NCI-H748 treated with DMSO at 0.1 percent for 48 hours (cell line): ENCODE data around the gene GRID1.
"Not testable (repeated sequence)": the region's sequence is repeated elsewhere in the genome, so short reads cannot be mapped to it uniquely, and the experiment has no call there.

Experiments
- DNase-seq: peaks from one replicate; lab custom pipeline; 2025; lab: John Stamatoyannopoulos, UW

GRID1 gene

GRCh38 chr10:86138551-86139065 is 228.0 kb downstream of the GRID1 start:
- no peak for DNase-seq

- no peak for DNase-seq
Observed at GRCh38 chr10:86137561-86137960, 229.0 kb downstream of the GRID1 start.

- DNase-seq: no peak
Observed at GRCh38 chr10:86136934-86137333, 229.7 kb downstream of the GRID1 start.

- no peak for DNase-seq
Observed at GRCh38 chr10:86135191-86135590, 231.4 kb downstream of the GRID1 start.

GRCh38 chr10:86130737-86131475 is 235.7 kb downstream of the GRID1 start:
- DNase-seq: no peak

- DNase-seq: no peak
Observed at GRCh38 chr10:86130041-86130440, 236.6 kb downstream of the GRID1 start.

- no peak for DNase-seq
Observed at GRCh38 chr10:86128360-86128759, 238.2 kb downstream of the GRID1 start.

- DNase-seq: no peak
Observed at GRCh38 chr10:86127274-86127819, 239.2 kb downstream of the GRID1 start.

- no peak for DNase-seq
Observed at GRCh38 chr10:86124734-86125133, 241.9 kb downstream of the GRID1 start.

GRCh38 chr10:86123715-86124114 is 242.9 kb downstream of the GRID1 start:
- no peak for DNase-seq

- no peak for DNase-seq
Observed at GRCh38 chr10:86123304-86123703, 243.3 kb downstream of the GRID1 start.

GRCh38 chr10:86122646-86123045 is 243.9 kb downstream of the GRID1 start:
- DNase-seq: no peak

- DNase-seq: no peak
Observed at GRCh38 chr10:86121200-86121599, 245.4 kb downstream of the GRID1 start.

- DNase-seq: no peak
Observed at GRCh38 chr10:86117051-86117450, 249.5 kb downstream of the GRID1 start.

GRCh38 chr10:86113983-86114382 is 252.6 kb downstream of the GRID1 start:
- no peak for DNase-seq

GRCh38 chr10:86113501-86113900 is 253.1 kb downstream of the GRID1 start:
- DNase-seq: no peak

GRCh38 chr10:86113044-86113443 is 253.6 kb downstream of the GRID1 start:
- no peak for DNase-seq

GRCh38 chr10:86111902-86112545 is 254.6 kb downstream of the GRID1 start:
- DNase-seq: no peak

GRCh38 chr10:86110156-86110786 is 256.3 kb downstream of the GRID1 start:
- DNase-seq: no peak

- DNase-seq: no peak
Observed at GRCh38 chr10:86109421-86109820, 257.2 kb downstream of the GRID1 start.

- no peak for DNase-seq
Observed at GRCh38 chr10:86108696-86109095, 257.9 kb downstream of the GRID1 start.

GRCh38 chr10:86107611-86108310 is 258.8 kb downstream of the GRID1 start:
- DNase-seq: not testable (repeated sequence)
